ENCODE measurements around the gene CNOT4.
"Not testable (repeated sequence)": the region's sequence is repeated elsewhere in the genome, so short reads cannot be mapped to it uniquely, and the experiment has no call there.

The CNOT4 gene

DNA sequence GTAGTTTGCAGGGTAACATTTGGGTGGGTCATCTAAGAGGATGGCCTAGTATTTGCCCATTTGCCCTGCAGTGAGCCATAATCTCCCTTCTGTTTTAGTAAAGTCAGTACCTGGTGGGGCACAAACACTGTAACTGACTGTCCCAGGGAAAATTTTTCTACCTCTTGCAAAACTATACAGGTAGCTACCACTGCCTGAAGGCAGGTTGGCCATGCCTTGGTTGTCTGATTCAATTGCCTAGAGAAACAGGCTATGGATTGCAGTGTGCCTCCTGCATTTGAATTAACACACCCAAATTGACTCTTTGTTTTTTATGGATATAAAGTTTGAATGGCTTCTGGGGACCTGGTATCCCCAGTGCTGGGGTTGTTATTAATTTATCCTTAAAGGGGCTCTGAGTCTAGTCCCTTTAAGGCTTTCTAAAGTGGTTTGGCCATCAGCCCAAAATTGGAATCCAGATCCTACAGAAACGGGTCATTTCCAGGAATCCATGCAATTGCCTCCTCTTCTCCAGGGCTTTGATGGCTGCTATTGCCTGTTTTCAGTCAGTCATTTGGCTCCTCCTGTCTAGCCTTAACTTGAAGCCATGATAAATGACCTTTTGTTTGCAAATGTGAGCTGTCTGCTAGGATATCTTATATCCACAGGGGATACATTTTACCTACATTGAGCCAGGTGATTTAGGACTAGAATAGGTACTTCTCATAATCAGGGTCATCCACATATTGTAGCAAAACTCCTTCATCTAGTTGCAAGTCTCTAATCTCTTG, 187.1 kb downstream of the CNOT4 start:
- no peak for DNase-seq (ENCODE audit: low read depth)

DNA sequence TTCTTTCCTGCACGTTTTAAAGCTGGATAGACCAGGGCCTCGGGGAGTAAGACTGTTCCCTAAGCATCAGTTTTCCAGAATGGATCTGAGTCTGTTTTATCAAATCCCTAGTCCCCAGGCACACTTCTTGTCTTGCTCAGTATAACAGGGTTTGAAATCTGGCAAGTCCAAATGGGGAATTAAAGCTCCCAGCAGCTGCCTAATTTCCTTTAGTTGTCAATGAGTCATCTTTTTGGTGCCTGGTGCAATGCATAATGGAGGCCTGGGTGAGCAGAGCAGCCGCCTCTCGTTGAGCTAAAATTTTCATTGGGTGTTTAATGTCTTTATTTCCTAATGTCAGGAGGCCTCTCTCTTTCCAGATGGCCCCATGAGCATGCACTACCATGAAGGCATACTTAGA, 188.3 kb downstream of the CNOT4 start:
- DNase-seq (ENCODE audit: low read depth): peak; percentile 22

DNA sequence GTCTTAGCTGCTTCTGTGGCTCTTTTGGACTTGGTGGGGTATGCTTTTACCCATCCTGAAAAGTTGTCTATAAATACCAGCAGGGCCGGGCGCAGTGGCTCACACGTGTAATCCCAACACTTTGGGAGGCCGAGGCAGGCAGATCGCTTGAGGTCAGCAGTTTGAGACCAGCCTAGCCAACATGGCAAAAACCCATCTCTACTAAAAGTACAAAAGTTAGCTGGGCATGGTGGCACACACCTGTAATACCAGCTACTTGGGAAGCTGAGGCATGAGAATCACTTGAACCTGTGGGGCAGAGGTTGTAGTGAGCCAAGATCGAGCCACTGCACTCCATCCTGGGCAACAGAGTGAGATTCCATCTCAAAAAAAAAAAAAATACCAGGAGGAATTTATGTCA, 188.9 kb downstream of the CNOT4 start:
- not testable (repeated sequence) for DNase-seq (ENCODE audit: low read depth)

DNA sequence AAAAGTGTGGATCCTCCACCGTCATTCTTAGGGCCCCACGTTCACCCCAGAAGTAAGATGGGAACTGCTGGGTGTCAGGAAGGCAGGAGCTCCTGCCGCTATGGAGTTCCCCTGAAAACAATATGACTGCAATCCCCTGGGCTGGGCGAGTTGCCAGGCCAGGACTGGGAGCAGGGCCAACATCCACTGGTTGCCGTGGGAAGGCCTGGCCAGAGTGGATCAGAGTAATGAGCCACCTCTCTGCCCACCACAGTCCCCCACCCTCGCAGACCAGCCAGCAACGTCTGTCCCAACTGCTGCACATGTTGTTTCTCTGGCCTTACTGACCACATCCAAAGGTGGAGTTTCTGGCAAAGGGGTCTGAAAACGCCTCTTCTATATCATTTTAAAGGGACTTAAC, 189.6 kb downstream of the CNOT4 start:
- peak; percentile 85 for DNase-seq (ENCODE audit: low read depth)

DNA sequence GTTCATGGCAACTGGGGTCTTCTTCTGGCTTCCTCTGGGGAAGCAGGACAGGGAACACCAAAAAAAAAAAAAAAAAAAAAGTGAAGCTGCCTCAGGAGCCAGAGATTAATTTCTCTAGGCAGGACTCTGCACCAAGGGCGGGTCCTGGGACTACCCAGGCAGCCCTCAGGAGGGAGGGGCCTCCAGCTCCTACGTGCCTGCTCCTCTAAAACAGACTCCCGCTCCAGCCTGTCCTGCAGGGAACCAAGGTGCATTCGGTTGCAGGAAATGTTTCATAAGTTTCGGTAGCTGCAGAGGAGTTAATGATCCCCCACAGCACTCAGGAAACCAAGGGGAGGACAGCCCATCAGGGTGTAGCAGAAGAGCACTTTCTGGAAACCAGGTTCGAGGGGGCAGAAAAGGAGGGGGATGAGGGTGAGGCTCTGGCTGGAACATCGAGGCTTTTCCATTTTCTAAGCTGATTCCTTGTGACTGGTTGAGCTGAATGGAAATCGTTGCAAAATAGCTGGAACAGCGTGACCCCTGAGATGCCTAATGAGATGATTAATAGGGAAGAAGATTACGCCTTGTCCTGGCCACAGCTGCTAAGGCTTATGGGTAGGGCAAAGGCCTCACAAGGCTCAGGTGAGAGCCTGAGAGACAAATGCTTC, 192.1 kb downstream of the CNOT4 start:
- peak; percentile 68 for DNase-seq (ENCODE audit: low read depth)

DNA sequence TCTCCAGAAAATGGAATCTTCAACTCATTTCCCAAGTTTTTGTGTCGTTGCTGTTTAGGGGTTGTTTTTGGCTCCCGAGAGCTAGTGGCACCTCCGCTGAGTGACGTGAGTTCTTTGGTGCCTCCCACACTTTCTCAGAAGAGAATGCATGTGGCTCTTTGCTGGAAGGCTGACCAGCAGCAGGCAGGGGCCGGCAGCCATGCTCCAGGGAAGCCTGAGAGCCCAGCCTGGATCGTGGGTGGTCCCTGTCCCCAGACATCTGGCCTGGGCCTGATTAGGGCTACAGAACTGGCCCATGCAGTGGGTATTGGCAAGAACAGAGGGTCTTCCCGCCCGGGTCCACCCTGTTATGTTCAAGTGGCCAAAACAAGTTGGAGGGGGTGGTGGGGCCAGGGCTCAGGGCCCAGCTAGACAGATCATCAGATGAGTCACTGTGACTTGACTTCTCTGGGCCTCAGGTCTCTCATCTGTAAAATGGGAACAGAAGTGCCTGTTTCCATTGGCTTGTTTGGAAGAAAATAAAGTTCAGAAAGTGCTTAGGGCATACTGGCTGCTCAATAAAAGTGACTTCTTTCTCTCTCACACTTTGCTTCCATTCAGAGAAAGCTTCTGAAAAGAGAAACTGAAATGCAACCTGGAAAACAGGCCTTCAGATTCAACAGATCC, 193.1 kb downstream of the CNOT4 start:
- DNase-seq (ENCODE audit: low read depth): no peak

DNA sequence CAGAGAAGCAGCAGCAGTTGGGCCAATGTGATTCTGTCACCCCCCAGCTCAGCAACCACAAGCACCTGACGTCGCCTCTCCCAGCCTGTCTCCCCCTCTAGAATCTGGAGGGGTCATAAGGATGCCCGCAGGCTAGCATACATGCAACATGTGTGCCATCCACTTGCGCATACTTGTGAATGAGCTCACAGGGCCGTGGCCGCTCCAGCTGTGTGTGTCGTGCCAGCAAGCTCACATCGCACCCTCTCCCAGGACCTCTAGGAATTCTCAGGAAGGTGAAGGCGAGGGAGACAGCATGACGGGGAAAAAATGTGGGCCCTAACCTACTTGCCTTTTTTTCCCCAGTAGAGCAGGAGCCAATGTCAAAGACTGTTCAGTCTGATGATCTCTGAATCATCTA, 195.9 kb downstream of the CNOT4 start:
- no peak for DNase-seq (ENCODE audit: low read depth)
